Measurements from ENCODE around the gene TAS2R41.
"Not testable (repeated sequence)": the region's sequence is repeated elsewhere in the genome, so short reads cannot be mapped to it uniquely, and the experiment has no call there.

GRCh38 chr7:143472071-143472689, 5.5 kb upstream of the TAS2R41 start:
- TF ChIP-seq, protein P1, sequence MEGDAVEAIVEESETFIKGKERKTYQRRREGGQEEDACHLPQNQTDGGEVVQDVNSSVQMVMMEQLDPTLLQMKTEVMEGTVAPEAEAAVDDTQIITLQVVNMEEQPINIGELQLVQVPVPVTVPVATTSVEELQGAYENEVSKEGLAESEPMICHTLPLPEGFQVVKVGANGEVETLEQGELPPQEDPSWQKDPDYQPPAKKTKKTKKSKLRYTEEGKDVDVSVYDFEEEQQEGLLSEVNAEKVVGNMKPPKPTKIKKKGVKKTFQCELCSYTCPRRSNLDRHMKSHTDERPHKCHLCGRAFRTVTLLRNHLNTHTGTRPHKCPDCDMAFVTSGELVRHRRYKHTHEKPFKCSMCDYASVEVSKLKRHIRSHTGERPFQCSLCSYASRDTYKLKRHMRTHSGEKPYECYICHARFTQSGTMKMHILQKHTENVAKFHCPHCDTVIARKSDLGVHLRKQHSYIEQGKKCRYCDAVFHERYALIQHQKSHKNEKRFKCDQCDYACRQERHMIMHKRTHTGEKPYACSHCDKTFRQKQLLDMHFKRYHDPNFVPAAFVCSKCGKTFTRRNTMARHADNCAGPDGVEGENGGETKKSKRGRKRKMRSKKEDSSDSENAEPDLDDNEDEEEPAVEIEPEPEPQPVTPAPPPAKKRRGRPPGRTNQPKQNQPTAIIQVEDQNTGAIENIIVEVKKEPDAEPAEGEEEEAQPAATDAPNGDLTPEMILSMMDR (IDR thresholded peaks at IDR 0.05): not testable (repeated sequence)
- TF ChIP-seq POLR2A (IDR thresholded peaks at IDR 0.05): not testable (repeated sequence)
